ENCODE measurements around the gene ABCB11.
"Not testable (repeated sequence)": the region's sequence is repeated elsewhere in the genome, so short reads cannot be mapped to it uniquely, and the experiment has no call there.

ABCB11 gene

GRCh38 chr2:168932174-168932573 is 99.0 kb downstream of the ABCB11 start:
- H3K9me3 ChIP-seq (ENCODE audit: control insufficient read depth, insufficient read depth, low read length); DNase-seq (ENCODE audit: low read depth, low spot score); H3K4me1 ChIP-seq (ENCODE audit: control insufficient read depth, insufficient read depth, low read length); H3K27ac ChIP-seq (ENCODE audit: low read length); H3K36me3 ChIP-seq (ENCODE audit: control insufficient read depth, insufficient read depth, low read length); H3K27me3 ChIP-seq (ENCODE audit: control insufficient read depth, insufficient read depth, low read length); H3K4me3 ChIP-seq (ENCODE audit: low read length): not testable (repeated sequence)
- no CpG with 5 or more reads among the region's 4 CpGs for WGBS (ENCODE audit: insufficient coverage, insufficient read length)

GRCh38 chr2:168930242-168930641 is 100.9 kb downstream of the ABCB11 start:
- H3K36me3 ChIP-seq (ENCODE audit: control insufficient read depth, insufficient read depth, low read length), result no peaks in the 10 kb centered on the region
- no peak overlapping the region for H3K4me3 ChIP-seq (ENCODE audit: low read length)
- no peaks in the 10 kb centered on the region for H3K9me3 ChIP-seq (ENCODE audit: control insufficient read depth, insufficient read depth, low read length)
- no peaks in the 10 kb centered on the region for H3K27me3 ChIP-seq (ENCODE audit: control insufficient read depth, insufficient read depth, low read length)
- peaks cover 2% of the 10 kb centered on the region for H3K4me1 ChIP-seq (ENCODE audit: control insufficient read depth, insufficient read depth, low read length)
- DNase-seq (ENCODE audit: low read depth, low spot score), result no peak
- no CpG with 5 or more reads among the region's 1 CpG for WGBS (ENCODE audit: insufficient coverage, insufficient read length)
- H3K27ac ChIP-seq (ENCODE audit: low read length), result no peak overlapping the region

- H3K36me3 ChIP-seq (ENCODE audit: control insufficient read depth, insufficient read depth, low read length), result no peaks in the 10 kb centered on the region
- H3K9me3 ChIP-seq (ENCODE audit: control insufficient read depth, insufficient read depth, low read length), result no peaks in the 10 kb centered on the region
- no peaks in the 10 kb centered on the region for H3K27me3 ChIP-seq (ENCODE audit: control insufficient read depth, insufficient read depth, low read length)
- no peak overlapping the region for H3K27ac ChIP-seq (ENCODE audit: low read length)
- no peak for DNase-seq (ENCODE audit: low read depth, low spot score)
- H3K4me1 ChIP-seq (ENCODE audit: control insufficient read depth, insufficient read depth, low read length), result peaks cover 2% of the 10 kb centered on the region
- H3K4me3 ChIP-seq (ENCODE audit: low read length), result no peak overlapping the region
- no CpG with 5 or more reads among the region's 3 CpGs for WGBS (ENCODE audit: insufficient coverage, insufficient read length)
Measured at GRCh38 chr2:168929031-168929430, 102.1 kb downstream of the ABCB11 start.

GRCh38 chr2:168928113-168928831 is 102.9 kb downstream of the ABCB11 start:
- Histone ChIP-seq H3K4me3 (ENCODE audit: low read length) (no peak overlapping the region), H3K9me3 (ENCODE audit: control insufficient read depth, insufficient read depth, low read length) (no peaks in the 10 kb centered on the region), H3K4me1 (ENCODE audit: control insufficient read depth, insufficient read depth, low read length) (peaks cover 2% of the 10 kb centered on the region), H3K36me3 (ENCODE audit: control insufficient read depth, insufficient read depth, low read length) (no peaks in the 10 kb centered on the region), H3K27me3 (ENCODE audit: control insufficient read depth, insufficient read depth, low read length) (no peaks in the 10 kb centered on the region), H3K27ac (ENCODE audit: low read length) (no peak overlapping the region)
- DNase-seq (ENCODE audit: low read depth, low spot score), result no peak
- WGBS (ENCODE audit: insufficient coverage, insufficient read length), result 100% methylated on average over 1 of the region's 3 CpGs

DNA sequence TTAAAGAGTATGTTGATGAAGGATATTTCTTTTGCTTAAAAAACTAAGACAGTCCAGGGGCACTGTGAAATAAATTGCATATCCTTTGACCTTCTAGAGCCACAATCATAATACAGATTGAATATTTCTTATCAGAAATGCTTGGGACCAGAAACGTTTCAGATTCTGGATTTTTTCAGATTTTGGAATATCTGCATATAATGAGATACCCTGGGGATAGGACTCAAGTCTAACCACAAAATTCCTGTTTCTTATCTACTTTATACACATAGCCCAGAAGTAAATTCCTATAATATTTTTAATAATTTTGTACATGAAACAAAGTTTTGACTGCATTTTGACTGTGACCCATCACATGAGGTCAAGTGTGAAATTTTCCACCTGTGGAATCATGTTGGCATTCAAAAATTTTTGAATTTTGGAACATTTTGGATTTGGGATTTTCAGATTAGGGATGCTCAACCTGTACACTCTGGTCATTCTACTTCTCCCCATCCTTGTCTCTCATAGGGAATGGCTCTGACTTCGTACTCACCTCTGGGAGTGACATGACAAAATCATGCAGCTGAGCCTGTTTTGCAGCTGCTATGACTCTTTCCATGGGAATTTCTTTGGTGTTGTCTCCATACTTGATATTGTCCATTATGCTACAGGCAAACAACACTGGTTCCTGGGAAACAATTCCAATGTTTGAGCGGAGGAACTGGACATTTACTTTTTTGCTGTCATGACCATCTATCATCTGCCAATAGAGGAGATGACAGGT is 104.3 kb downstream of the ABCB11 start:
- no CpG with 5 or more reads among the region's 3 CpGs for WGBS (ENCODE audit: insufficient coverage, insufficient read length)
- peaks cover 2% of the 10 kb centered on the region for H3K4me1 ChIP-seq (ENCODE audit: control insufficient read depth, insufficient read depth, low read length)
- H3K27ac ChIP-seq (ENCODE audit: low read length), result no peak overlapping the region
- H3K9me3 ChIP-seq (ENCODE audit: control insufficient read depth, insufficient read depth, low read length), result no peaks in the 10 kb centered on the region
- no peak overlapping the region for H3K4me3 ChIP-seq (ENCODE audit: low read length)
- no peak for DNase-seq (ENCODE audit: low read depth, low spot score)
- H3K36me3 ChIP-seq (ENCODE audit: control insufficient read depth, insufficient read depth, low read length), result no peaks in the 10 kb centered on the region
- H3K27me3 ChIP-seq (ENCODE audit: control insufficient read depth, insufficient read depth, low read length), result no peaks in the 10 kb centered on the region

DNA sequence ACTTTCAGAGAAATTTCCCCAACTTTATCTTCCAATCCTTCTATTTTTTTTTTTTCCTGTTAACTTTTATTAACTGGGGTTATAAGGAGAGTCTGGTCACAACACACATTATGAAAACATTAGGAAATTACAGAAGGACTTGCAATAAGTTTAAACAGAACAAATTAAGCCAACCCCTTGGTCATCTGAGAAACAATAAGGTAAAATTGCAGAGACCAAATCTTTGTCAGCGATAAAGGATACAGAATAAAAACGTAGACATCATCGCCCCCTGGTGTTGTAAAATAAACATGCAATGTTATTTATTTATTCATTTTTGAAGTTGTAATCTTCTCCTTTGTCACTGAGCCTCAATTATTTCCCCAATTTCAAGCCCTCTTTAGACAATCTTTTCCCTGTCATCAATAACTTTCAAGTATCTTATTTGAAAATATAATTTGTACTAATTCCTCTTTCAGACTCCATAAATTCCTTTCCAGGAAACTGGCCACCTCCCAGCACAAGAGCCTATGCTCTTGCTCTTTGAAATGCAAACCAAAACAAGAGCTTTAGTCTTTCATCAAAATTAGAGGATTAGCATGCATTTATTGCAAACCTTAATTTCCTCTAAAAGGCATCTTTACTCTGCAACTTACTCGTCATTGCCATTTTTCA is 110.5 kb downstream of the ABCB11 start:
- no peaks in the 10 kb centered on the region for H3K27me3 ChIP-seq (ENCODE audit: control insufficient read depth, insufficient read depth, low read length)
- H3K4me1 ChIP-seq (ENCODE audit: control insufficient read depth, insufficient read depth, low read length), result no peaks in the 10 kb centered on the region; the same call in 1 of the 2 replicates
- H3K9me3 ChIP-seq (ENCODE audit: control insufficient read depth, insufficient read depth, low read length), result no peaks in the 10 kb centered on the region
- no peak for DNase-seq (ENCODE audit: low read depth, low spot score)
- H3K4me3 ChIP-seq (ENCODE audit: low read length), result no peak overlapping the region
- H3K27ac ChIP-seq (ENCODE audit: low read length), result no peak overlapping the region
- WGBS (ENCODE audit: insufficient coverage, insufficient read length), result no CpG with 5 or more reads among the region's 4 CpGs
- H3K36me3 ChIP-seq (ENCODE audit: control insufficient read depth, insufficient read depth, low read length), result no peaks in the 10 kb centered on the region

DNA sequence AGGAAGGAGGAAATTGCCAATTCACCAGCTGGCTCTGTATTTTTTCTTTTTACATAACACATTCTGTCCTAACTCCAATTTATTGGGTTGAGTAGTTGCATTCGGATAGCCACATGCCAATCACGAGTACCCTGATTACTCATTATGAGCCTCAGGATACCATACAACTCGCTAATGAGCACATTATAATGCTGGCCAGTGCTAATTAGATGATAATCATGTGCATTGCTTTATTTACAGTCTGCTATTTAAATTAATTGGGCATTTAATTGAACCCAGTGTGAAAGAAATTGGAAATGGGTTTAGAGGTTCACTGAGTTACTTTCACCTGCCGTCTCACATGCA is 114.8 kb downstream of the ABCB11 start:
- Histone ChIP-seq H3K27me3 (ENCODE audit: control insufficient read depth, insufficient read depth, low read length) (no peaks in the 10 kb centered on the region), H3K9me3 (ENCODE audit: control insufficient read depth, insufficient read depth, low read length) (no peaks in the 10 kb centered on the region), H3K4me3 (ENCODE audit: low read length) (no peak overlapping the region), H3K27ac (ENCODE audit: low read length) (no peak overlapping the region), H3K4me1 (ENCODE audit: control insufficient read depth, insufficient read depth, low read length) (no peaks in the 10 kb centered on the region; the same call in 1 of the 2 replicates), H3K36me3 (ENCODE audit: control insufficient read depth, insufficient read depth, low read length) (no peaks in the 10 kb centered on the region)
- DNase-seq (ENCODE audit: low read depth, low spot score), result no peak
- no CpG with 5 or more reads among the region's 4 CpGs for WGBS (ENCODE audit: insufficient coverage, insufficient read length)

DNA sequence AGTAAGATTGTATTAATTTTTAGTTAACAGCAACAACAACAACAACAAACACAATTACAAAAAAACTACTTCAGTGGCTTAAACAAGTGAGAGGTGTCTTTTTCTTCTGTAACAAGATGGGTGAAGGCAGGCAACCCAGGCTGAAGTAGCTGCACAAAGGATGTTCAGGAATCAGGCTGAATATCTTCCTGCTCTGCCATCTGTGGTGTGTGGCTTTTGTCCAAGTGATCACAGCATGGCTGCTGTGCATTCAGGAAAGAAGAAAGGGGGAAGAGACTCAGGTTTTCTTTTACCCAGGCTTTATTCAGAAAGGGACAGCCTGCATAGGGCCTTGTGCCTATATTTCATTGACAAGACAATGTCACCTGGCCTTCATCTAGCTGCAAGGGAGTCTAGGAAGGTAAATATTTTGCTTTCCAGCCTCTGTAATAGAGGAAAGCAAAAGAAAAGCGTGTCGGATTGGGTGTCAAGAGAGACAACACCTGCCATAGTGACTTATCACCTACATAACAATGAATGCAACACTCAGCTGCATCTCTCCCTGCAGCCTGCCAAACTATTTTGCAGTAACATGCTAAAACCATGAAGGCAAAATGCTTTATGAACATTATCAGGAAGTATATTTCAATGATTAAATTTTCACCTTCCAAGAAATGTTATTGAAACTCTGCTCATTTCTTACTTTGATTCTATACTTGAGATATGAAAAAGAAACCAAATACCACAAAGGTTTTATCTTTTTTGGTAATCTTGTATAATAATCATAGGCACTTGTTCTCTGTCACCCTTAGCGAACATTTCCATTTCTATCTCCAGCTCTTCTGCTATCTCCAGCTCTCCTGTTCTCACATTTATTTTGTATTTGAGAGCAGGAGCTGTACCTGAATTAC is 115.4 kb downstream of the ABCB11 start:
- Histone ChIP-seq H3K27ac (ENCODE audit: low read length) (no peak overlapping the region), H3K9me3 (ENCODE audit: control insufficient read depth, insufficient read depth, low read length) (no peaks in the 10 kb centered on the region), H3K36me3 (ENCODE audit: control insufficient read depth, insufficient read depth, low read length) (no peaks in the 10 kb centered on the region), H3K27me3 (ENCODE audit: control insufficient read depth, insufficient read depth, low read length) (no peaks in the 10 kb centered on the region), H3K4me1 (ENCODE audit: control insufficient read depth, insufficient read depth, low read length) (no peaks in the 10 kb centered on the region; the same call in 1 of the 2 replicates), H3K4me3 (ENCODE audit: low read length) (no peak overlapping the region)
- no CpG with 5 or more reads among the region's 3 CpGs for WGBS (ENCODE audit: insufficient coverage, insufficient read length)
- DNase-seq (ENCODE audit: low read depth, low spot score), result no peak

DNA sequence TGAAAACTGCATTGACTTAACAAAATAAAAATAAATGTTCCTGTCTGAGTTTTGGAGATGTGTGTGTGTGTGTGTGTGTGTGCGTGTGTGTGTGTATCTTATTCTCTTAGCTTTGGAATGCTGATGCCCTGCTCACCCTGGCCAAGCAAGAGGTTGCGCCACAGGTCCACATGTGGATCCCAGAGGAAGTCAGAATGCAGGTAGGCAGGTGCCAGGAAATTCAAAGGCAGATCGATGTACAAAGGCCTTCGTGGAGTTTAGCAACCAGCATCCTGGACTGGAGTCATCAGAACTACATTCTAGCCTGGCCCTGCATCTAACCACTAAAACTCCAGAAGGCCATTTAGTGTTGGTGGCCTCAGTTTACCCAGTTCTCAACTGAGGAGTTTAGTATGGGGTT is 117.6 kb downstream of the ABCB11 start:
- DNase-seq (ENCODE audit: low read depth, low spot score), result no peak
- H3K27me3 ChIP-seq (ENCODE audit: control insufficient read depth, insufficient read depth, low read length), result no peaks in the 10 kb centered on the region
- H3K4me3 ChIP-seq (ENCODE audit: low read length), result no peak overlapping the region
- no peaks in the 10 kb centered on the region for H3K36me3 ChIP-seq (ENCODE audit: control insufficient read depth, insufficient read depth, low read length)
- no peaks in the 10 kb centered on the region for H3K9me3 ChIP-seq (ENCODE audit: control insufficient read depth, insufficient read depth, low read length)
- no peak overlapping the region for H3K27ac ChIP-seq (ENCODE audit: low read length)
- no peaks in the 10 kb centered on the region for H3K4me1 ChIP-seq (ENCODE audit: control insufficient read depth, insufficient read depth, low read length)
- WGBS (ENCODE audit: insufficient coverage, insufficient read length), result no CpG with 5 or more reads among the region's 4 CpGs

GRCh38 chr2:168912901-168913369 is 118.2 kb downstream of the ABCB11 start:
- no peak overlapping the region for H3K4me3 ChIP-seq (ENCODE audit: low read length)
- no peaks in the 10 kb centered on the region for H3K4me1 ChIP-seq (ENCODE audit: control insufficient read depth, insufficient read depth, low read length)
- H3K27ac ChIP-seq (ENCODE audit: low read length), result no peak overlapping the region
- H3K27me3 ChIP-seq (ENCODE audit: control insufficient read depth, insufficient read depth, low read length), result no peaks in the 10 kb centered on the region
- DNase-seq (ENCODE audit: low read depth, low spot score), result no peak
- no peaks in the 10 kb centered on the region for H3K36me3 ChIP-seq (ENCODE audit: control insufficient read depth, insufficient read depth, low read length)
- H3K9me3 ChIP-seq (ENCODE audit: control insufficient read depth, insufficient read depth, low read length), result no peaks in the 10 kb centered on the region
- no CpG with 5 or more reads among the region's 21 CpGs for whole genome bisulfite sequencing (ENCODE audit: insufficient coverage, insufficient read length)
